ENCODE data around the gene CHST15. TPM values are rescaled to one million over a fixed set of nuclear protein-coding genes. Genes with fewer than 3 reads are reported as not detected.

CHST15 gene
- total and polyA plus RNA-seq, 2 of the 13 experiments (the other 11 are each of a cell fraction or from before 2014, with no cell fraction given), result 1.4 to 94.7 TPM

GRCh38 chr10:124035928-124036558 lies 57.4 kb downstream of the CHST15 start (continued):
- TF ChIP-seq ZNF484 (CRISPR knock-in tag; IDR thresholded peaks at IDR 0.05; ENCODE audit: borderline replicate concordance, low read depth) (no peak), ELF4 (CRISPR knock-in tag; IDR thresholded peaks at IDR 0.05; ENCODE audit: borderline replicate concordance) (peak; percentile 86; the same call in 1 of the 2 replicates), BCL6 (CRISPR knock-in tag; IDR thresholded peaks at IDR 0.05) (peak; percentile 98), SYNCRIP (IDR thresholded peaks at IDR 0.05; ENCODE audit: insufficient read depth, low read depth, low read length) (no peak), ZNF44 (CRISPR knock-in tag; IDR thresholded peaks at IDR 0.05) (no peak), SP5 (CRISPR knock-in tag; IDR thresholded peaks at IDR 0.05; ENCODE audit: borderline replicate concordance, low read depth) (peak; percentile 96), ZMYM2 (CRISPR knock-in tag; IDR thresholded peaks at IDR 0.05) (peak; percentile 73; the same call in 1 of the 2 replicates), ZIK1 (CRISPR knock-in tag; IDR thresholded peaks at IDR 0.05; ENCODE audit: borderline replicate concordance, low read depth) (peak; percentile 91), ZNF326 (CRISPR knock-in tag; IDR thresholded peaks at IDR 0.05; ENCODE audit: borderline replicate concordance) (no peak), ETV5 (CRISPR knock-in tag; IDR thresholded peaks at IDR 0.05; ENCODE audit: borderline replicate concordance) (peak; percentile 87), ZSCAN9 (CRISPR knock-in tag; IDR thresholded peaks at IDR 0.05; ENCODE audit: borderline replicate concordance) (peak; percentile 92; the same call in 1 of the 2 replicates), FOXO1 (CRISPR knock-in tag; IDR thresholded peaks at IDR 0.05) (peak; percentile 98), CBFB (CRISPR knock-in tag; IDR thresholded peaks at IDR 0.05) (peak; percentile 78), SRY (CRISPR knock-in tag; IDR thresholded peaks at IDR 0.05) (peak; percentile 88), MTF2 (CRISPR knock-in tag; IDR thresholded peaks at IDR 0.05; ENCODE audit: borderline replicate concordance) (peak; percentile 68; the same call in 1 of the 2 replicates), DRAP1 (CRISPR knock-in tag; IDR thresholded peaks at IDR 0.05) (peak; percentile 65), ELF3 (CRISPR knock-in tag; IDR thresholded peaks at IDR 0.05) (peak; percentile 99)
- TF ChIP-seq, protein P1, sequence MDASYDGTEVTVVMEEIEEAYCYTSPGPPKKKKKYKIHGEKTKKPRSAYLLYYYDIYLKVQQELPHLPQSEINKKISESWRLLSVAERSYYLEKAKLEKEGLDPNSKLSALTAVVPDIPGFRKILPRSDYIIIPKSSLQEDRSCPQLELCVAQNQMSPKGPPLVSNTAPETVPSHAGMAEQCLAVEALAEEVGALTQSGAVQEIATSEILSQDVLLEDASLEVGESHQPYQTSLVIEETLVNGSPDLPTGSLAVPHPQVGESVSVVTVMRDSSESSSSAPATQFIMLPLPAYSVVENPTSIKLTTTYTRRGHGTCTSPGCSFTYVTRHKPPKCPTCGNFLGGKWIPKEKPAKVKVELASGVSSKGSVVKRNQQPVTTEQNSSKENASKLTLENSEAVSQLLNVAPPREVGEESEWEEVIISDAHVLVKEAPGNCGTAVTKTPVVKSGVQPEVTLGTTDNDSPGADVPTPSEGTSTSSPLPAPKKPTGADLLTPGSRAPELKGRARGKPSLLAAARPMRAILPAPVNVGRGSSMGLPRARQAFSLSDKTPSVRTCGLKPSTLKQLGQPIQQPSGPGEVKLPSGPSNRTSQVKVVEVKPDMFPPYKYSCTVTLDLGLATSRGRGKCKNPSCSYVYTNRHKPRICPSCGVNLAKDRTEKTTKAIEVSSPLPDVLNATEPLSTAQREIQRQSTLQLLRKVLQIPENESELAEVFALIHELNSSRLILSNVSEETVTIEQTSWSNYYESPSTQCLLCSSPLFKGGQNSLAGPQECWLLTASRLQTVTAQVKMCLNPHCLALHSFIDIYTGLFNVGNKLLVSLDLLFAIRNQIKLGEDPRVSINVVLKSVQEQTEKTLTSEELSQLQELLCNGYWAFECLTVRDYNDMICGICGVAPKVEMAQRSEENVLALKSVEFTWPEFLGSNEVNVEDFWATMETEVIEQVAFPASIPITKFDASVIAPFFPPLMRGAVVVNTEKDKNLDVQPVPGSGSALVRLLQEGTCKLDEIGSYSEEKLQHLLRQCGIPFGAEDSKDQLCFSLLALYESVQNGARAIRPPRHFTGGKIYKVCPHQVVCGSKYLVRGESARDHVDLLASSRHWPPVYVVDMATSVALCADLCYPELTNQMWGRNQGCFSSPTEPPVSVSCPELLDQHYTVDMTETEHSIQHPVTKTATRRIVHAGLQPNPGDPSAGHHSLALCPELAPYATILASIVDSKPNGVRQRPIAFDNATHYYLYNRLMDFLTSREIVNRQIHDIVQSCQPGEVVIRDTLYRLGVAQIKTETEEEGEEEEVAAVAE (CRISPR knock-in tag; IDR thresholded peaks at IDR 0.05; ENCODE audit: borderline replicate concordance), result peak; percentile 49; the same call in 1 of the 2 replicates
- TF ChIP-seq, protein P2, sequence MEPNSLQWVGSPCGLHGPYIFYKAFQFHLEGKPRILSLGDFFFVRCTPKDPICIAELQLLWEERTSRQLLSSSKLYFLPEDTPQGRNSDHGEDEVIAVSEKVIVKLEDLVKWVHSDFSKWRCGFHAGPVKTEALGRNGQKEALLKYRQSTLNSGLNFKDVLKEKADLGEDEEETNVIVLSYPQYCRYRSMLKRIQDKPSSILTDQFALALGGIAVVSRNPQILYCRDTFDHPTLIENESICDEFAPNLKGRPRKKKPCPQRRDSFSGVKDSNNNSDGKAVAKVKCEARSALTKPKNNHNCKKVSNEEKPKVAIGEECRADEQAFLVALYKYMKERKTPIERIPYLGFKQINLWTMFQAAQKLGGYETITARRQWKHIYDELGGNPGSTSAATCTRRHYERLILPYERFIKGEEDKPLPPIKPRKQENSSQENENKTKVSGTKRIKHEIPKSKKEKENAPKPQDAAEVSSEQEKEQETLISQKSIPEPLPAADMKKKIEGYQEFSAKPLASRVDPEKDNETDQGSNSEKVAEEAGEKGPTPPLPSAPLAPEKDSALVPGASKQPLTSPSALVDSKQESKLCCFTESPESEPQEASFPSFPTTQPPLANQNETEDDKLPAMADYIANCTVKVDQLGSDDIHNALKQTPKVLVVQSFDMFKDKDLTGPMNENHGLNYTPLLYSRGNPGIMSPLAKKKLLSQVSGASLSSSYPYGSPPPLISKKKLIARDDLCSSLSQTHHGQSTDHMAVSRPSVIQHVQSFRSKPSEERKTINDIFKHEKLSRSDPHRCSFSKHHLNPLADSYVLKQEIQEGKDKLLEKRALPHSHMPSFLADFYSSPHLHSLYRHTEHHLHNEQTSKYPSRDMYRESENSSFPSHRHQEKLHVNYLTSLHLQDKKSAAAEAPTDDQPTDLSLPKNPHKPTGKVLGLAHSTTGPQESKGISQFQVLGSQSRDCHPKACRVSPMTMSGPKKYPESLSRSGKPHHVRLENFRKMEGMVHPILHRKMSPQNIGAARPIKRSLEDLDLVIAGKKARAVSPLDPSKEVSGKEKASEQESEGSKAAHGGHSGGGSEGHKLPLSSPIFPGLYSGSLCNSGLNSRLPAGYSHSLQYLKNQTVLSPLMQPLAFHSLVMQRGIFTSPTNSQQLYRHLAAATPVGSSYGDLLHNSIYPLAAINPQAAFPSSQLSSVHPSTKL (CRISPR knock-in tag; IDR thresholded peaks at IDR 0.05), result peak; percentile 99
- TF ChIP-seq, protein P3, sequence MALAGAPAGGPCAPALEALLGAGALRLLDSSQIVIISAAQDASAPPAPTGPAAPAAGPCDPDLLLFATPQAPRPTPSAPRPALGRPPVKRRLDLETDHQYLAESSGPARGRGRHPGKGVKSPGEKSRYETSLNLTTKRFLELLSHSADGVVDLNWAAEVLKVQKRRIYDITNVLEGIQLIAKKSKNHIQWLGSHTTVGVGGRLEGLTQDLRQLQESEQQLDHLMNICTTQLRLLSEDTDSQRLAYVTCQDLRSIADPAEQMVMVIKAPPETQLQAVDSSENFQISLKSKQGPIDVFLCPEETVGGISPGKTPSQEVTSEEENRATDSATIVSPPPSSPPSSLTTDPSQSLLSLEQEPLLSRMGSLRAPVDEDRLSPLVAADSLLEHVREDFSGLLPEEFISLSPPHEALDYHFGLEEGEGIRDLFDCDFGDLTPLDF (CRISPR knock-in tag; IDR thresholded peaks at IDR 0.05), result no peak

Measured in HepG2 (cell line).